HEK293 (cell line): Measurements from ENCODE around the gene SF3B5.

Source experiments
- CTCF ChIP-seq: fragments of 450-650 bp; formaldehyde crosslinking; IDR thresholded peaks from 2 replicates; pipeline ENCODE4 v1.5.1; 2016; ENCODE audit warnings: missing biosample characterization, missing genetic modification characterization
- ZNF274 ChIP-seq, 2 experiments: fragments of 200-500 bp in 1 of 2; fragments of 450-650 bp in 1 of 2; sonication (Bioruptor generic) in 1 of 2; formaldehyde crosslinking in 1 of 2; IDR thresholded peaks; 2 replicates each; pipeline versions ENCODE4 v1.5.1 to v1.6.1; 2014 to 2016; ENCODE audit warnings: borderline replicate concordance in 1 of 2, inconsistent platforms in 1 of 2, low read length in 1 of 2, missing biosample characterization in 1 of 2, missing genetic modification characterization in 1 of 2
- ZNF747 ChIP-seq: fragments of 450-650 bp; formaldehyde crosslinking; IDR thresholded peaks from 2 replicates; pipeline ENCODE4 v1.5.1; 2016; ENCODE audit warnings: missing biosample characterization, missing genetic modification characterization
- TF ChIP-seq, protein P1 (sequence below): fragments of 450-650 bp; formaldehyde crosslinking; IDR thresholded peaks from 2 replicates; pipeline ENCODE4 v1.5.1; 2016; ENCODE audit warnings: missing biosample characterization, missing genetic modification characterization

- no peak for TF ChIP-seq CTCF (tag by site-specific recombination)
- no peak for TF ChIP-seq ZNF747
- TF ChIP-seq ZNF274 (IDR thresholded peaks at IDR 0.05; ENCODE audit: low read length), result no peak
- TF ChIP-seq ZNF274 (tag by site-specific recombination; IDR thresholded peaks at IDR 0.05; ENCODE audit: borderline replicate concordance), result no peak
- TF ChIP-seq, protein P1, sequence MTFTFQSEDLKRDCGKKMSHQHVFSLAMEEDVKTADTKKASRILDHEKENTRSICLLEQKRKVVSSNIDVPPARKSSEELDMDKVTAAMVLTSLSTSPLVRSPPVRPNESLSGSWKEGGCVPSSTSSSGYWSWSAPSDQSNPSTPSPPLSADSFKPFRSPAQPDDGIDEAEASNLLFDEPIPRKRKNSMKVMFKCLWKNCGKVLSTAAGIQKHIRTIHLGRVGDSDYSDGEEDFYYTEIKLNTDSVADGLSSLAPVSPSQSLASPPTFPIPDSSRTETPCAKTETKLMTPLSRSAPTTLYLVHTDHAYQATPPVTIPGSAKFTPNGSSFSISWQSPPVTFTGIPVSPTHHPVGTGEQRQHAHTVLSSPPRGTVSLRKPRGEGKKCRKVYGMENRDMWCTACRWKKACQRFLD, result no peak
Measured at GRCh38 chr6:144122861-144123260, 27.5 kb upstream of the SF3B5 start.
